H1 (cell line): ENCODE data around the gene NDRG2. TPM values are rescaled to one million over a fixed set of nuclear protein-coding genes. Genes with fewer than 3 reads are reported as not detected.

Experiments used
- CTCF ChIA-PET: fragments of 300-600 bp; sonication (Branson Sonifier 250); formaldehyde crosslinking; loops from one replicate; lab custom pipeline; 2021; ENCODE audit not compliant: partially characterized antibody; lab: Charles Lee
- POLR2A ChIA-PET: fragments of 300-600 bp; sonication (Branson Sonifier 250); formaldehyde crosslinking; loops from one replicate; lab custom pipeline; 2021; ENCODE audit warnings: inconsistent platforms; ENCODE audit not compliant: partially characterized antibody; lab: Charles Lee
- DNase-seq, 2 experiments: peaks; one replicate each; pipeline versions ENCODE4 v3.0.0 to v3.0.0-alpha.2; 2010 to 2022; ENCODE audit warnings: low spot score in 2 of 2, low read depth in 1 of 2, mixed read lengths in 1 of 2
- FAIRE-seq: peaks from 2 replicates; lab custom pipeline; 2011; peaks lifted over from hg19 to GRCh38; lab: Jason Lieb, UNC
- H2AFZ ChIP-seq: 2 replicates; pipeline ENCODE4 v1.8.1; 2012; ENCODE audit warnings: low read length, inconsistent platforms
- H2AK5ac ChIP-seq: 2 replicates; pipeline ENCODE4 v1.6.1; 2013; ENCODE audit warnings: low read depth, low read length
- H2BK120ac ChIP-seq: replicated peaks from 2 replicates; pipeline ENCODE3; 2013; ENCODE audit warnings: low read depth, low read length, inconsistent platforms
- H2BK12ac ChIP-seq: 2 replicates; pipeline ENCODE4 v1.6.1; 2013; ENCODE audit warnings: low read depth, low read length
- H2BK15ac ChIP-seq: 2 replicates; pipeline ENCODE4 v1.6.1; 2013; ENCODE audit warnings: low read length
- H2BK20ac ChIP-seq: 2 replicates; pipeline ENCODE4 v1.6.1; 2013; ENCODE audit warnings: low read length
- H2BK5ac ChIP-seq: 2 replicates; pipeline ENCODE4 v1.6.1; 2013; ENCODE audit warnings: low read depth, low read length
- H3K14ac ChIP-seq: 2 replicates; pipeline ENCODE4 v1.6.1; 2013; ENCODE audit warnings: inconsistent platforms; ENCODE audit not compliant: insufficient read length
- H3K18ac ChIP-seq: 2 replicates; pipeline ENCODE4 v1.6.1; 2013; ENCODE audit warnings: low read length; ENCODE audit errors: extremely low read depth
- H3K23ac ChIP-seq: 2 replicates; pipeline ENCODE4 v1.6.1; 2013; ENCODE audit warnings: inconsistent platforms; ENCODE audit not compliant: insufficient read length
- H3K23me2 ChIP-seq: 2 replicates; pipeline ENCODE4 v1.6.1; 2013; ENCODE audit warnings: low read depth, low read length
- H3K27ac ChIP-seq: 2 replicates; pipeline ENCODE4 v1.6.1; 2011; ENCODE audit warnings: low read depth, low read length, inconsistent platforms
- H3K27me3 ChIP-seq, 4 experiments: replicated peaks in 1 of 4; 1 replicate in 1 of 4; 2 replicates in 3 of 4; pipeline versions ENCODE4 v1.6.1 to v1.8.1; 2011 to 2013; ENCODE audit warnings: low read length in 3 of 4, mild to moderate bottlenecking in 3 of 4, inconsistent platforms in 2 of 4, mixed read lengths in 2 of 4, moderate library complexity in 1 of 4; ENCODE audit not compliant: control insufficient read depth in 3 of 4, insufficient read depth in 3 of 4; ENCODE audit errors: extremely low read depth in 1 of 4
- H3K36me3 ChIP-seq, 4 experiments: 2 replicates each; pipeline versions ENCODE4 v1.6.1 to v1.8.1; 2011 to 2013; ENCODE audit warnings: mild to moderate bottlenecking in 4 of 4, low read length in 3 of 4, moderate library complexity in 2 of 4, control low read depth in 1 of 4, inconsistent platforms in 1 of 4; ENCODE audit not compliant: insufficient read depth in 4 of 4, control insufficient read depth in 2 of 4
- H3K4ac ChIP-seq: replicated peaks from 2 replicates; pipeline ENCODE3; 2013; ENCODE audit warnings: low read length, low read depth, mixed read lengths, inconsistent platforms; ENCODE audit not compliant: insufficient read length
- H3K4me1 ChIP-seq, 4 experiments: replicated peaks in 1 of 4; 1 replicate in 1 of 4; 2 replicates in 3 of 4; pipeline versions ENCODE4 v1.6.1 to v1.8.1; 2011 to 2013; ENCODE audit warnings: low read length in 3 of 4, inconsistent platforms in 2 of 4, mixed read lengths in 1 of 4; ENCODE audit not compliant: insufficient read depth in 4 of 4, control insufficient read depth in 3 of 4
- H3K4me2 ChIP-seq, 2 experiments: 2 replicates each; pipeline versions ENCODE4 v1.6.1 to v1.8.1; 2011 to 2013; ENCODE audit warnings: low read depth in 2 of 2, low read length in 2 of 2, control low read depth in 1 of 2, inconsistent platforms in 1 of 2, mild to moderate bottlenecking in 1 of 2; ENCODE audit not compliant: insufficient read depth in 1 of 2
- H3K4me3 ChIP-seq, 4 experiments: fragments of 200-600, 300-600 bp in 1 of 4; sonication (generic), shearing (Covaris generic), sonication (Bioruptor Twin) in 1 of 4; 2 replicates each; pipeline versions ENCODE4 v1.5.1 to v1.8.1; 2011 to 2016; ENCODE audit warnings: low read length in 4 of 4, low read depth in 3 of 4, control low read depth in 2 of 4, inconsistent platforms in 2 of 4, mild to moderate bottlenecking in 2 of 4, mixed read lengths in 1 of 4, moderate library complexity in 1 of 4; ENCODE audit not compliant: insufficient read depth in 2 of 4; ENCODE audit errors: extremely low read depth in 1 of 4
- H3K56ac ChIP-seq: replicated peaks from 2 replicates; pipeline ENCODE3; 2013; ENCODE audit warnings: low read depth, mild to moderate bottlenecking, mixed read lengths, low read length, inconsistent platforms; ENCODE audit not compliant: insufficient read length
- H3K79me1 ChIP-seq: 2 replicates; pipeline ENCODE4 v1.6.1; 2013; ENCODE audit warnings: low read depth, low read length, control low read depth
- H3K79me2 ChIP-seq, 2 experiments: 2 replicates each; pipeline versions ENCODE4 v1.6.1 to v1.8.1; 2012 to 2013; ENCODE audit warnings: low read length in 2 of 2, mild to moderate bottlenecking in 2 of 2, inconsistent platforms in 1 of 2; ENCODE audit not compliant: insufficient read depth in 2 of 2, control insufficient read depth in 1 of 2
- H3K9ac ChIP-seq, 4 experiments: replicated peaks in 1 of 4; 1 replicate in 1 of 4; 2 replicates in 3 of 4; pipeline versions ENCODE4 v1.6.1 to v1.8.1; 2011 to 2013; ENCODE audit warnings: low read depth in 3 of 4, low read length in 3 of 4, control low read depth in 2 of 4, mild to moderate bottlenecking in 2 of 4, moderate library complexity in 2 of 4, inconsistent platforms in 1 of 4; ENCODE audit errors: extremely low read depth in 1 of 4
- H3K9me3 ChIP-seq, 2 experiments: 2 replicates each; pipeline versions ENCODE4 v1.6.1 to v1.8.1; 2012 to 2013; ENCODE audit warnings: mild to moderate bottlenecking in 2 of 2, moderate library complexity in 2 of 2, control low read depth in 1 of 2, inconsistent platforms in 1 of 2, low read depth in 1 of 2, low read length in 1 of 2, mixed read lengths in 1 of 2; ENCODE audit not compliant: insufficient read depth in 2 of 2
- H4K20me1 ChIP-seq, 2 experiments: replicated peaks in 1 of 2; 2 replicates each; pipeline versions ENCODE3 to v1.8.1; 2011 to 2013; ENCODE audit warnings: inconsistent platforms in 2 of 2, low read length in 2 of 2, mild to moderate bottlenecking in 1 of 2; ENCODE audit not compliant: insufficient read depth in 2 of 2, control insufficient read depth in 1 of 2
- H4K5ac ChIP-seq: 2 replicates; pipeline ENCODE4 v1.6.1; 2013; ENCODE audit warnings: low read length, low read depth, mixed read lengths, inconsistent platforms; ENCODE audit not compliant: insufficient read length
- H4K8ac ChIP-seq: 2 replicates; pipeline ENCODE4 v1.8.0; 2013; ENCODE audit warnings: mild to moderate bottlenecking, moderate library complexity, low read length, inconsistent platforms; ENCODE audit not compliant: insufficient read depth; ENCODE audit errors: extremely low read depth
- H4K91ac ChIP-seq: replicated peaks from 2 replicates; pipeline ENCODE3; 2013; ENCODE audit warnings: low read length, mixed read lengths, inconsistent platforms; ENCODE audit not compliant: insufficient read length
- ASH2L ChIP-seq: fragments of 200-600, 300-600 bp; sonication (generic); IDR thresholded peaks from one replicate; pipeline ENCODE4 v1.7.1; 2017; ENCODE audit warnings: low read length
- BRCA1 ChIP-seq: IDR thresholded peaks from 2 replicates; pipeline ENCODE4 v1.6.1; 2012; ENCODE audit warnings: low read depth, low read length, improper control_type of control experiment
- CBX8 ChIP-seq: fragments of 300-800, 300-1000 bp; sonication (generic); IDR thresholded peaks from 2 replicates; pipeline ENCODE4 v1.7.1; 2016; ENCODE audit warnings: low read depth, low read length, borderline replicate concordance
- CEBPB ChIP-seq: IDR thresholded peaks from 2 replicates; pipeline ENCODE4 v1.6.1; 2012; ENCODE audit warnings: low read depth, low read length
- CHD1 ChIP-seq: IDR thresholded peaks from 2 replicates; pipeline ENCODE4 v1.6.1; 2012; ENCODE audit warnings: low read depth, low read length, improper control_type of control experiment
- CTBP2 ChIP-seq: IDR thresholded peaks from 2 replicates; pipeline ENCODE4 v1.7.0; 2011; ENCODE audit warnings: borderline replicate concordance, mild to moderate bottlenecking, moderate library complexity, mixed read lengths, low read length; ENCODE audit not compliant: insufficient read depth, insufficient read length
- EZH2 ChIP-seq: fragments of 200-600 bp; sonication (generic); IDR thresholded peaks from 2 replicates; pipeline ENCODE4 v1.7.1; 2012; ENCODE audit warnings: low read depth, mild to moderate bottlenecking, moderate library complexity, low read length, inconsistent platforms; ENCODE audit not compliant: severe bottlenecking
- RBBP5 ChIP-seq: IDR thresholded peaks from 2 replicates; pipeline ENCODE4 v1.7.1; 2012; ENCODE audit warnings: low read depth, mild to moderate bottlenecking, inconsistent platforms, low read length, moderate library complexity, borderline replicate concordance
- RFX5 ChIP-seq: IDR thresholded peaks from 2 replicates; pipeline ENCODE4 v1.6.1; 2011; ENCODE audit warnings: low read depth, low read length, improper control_type of control experiment, borderline replicate concordance
- SIN3A ChIP-seq, 2 experiments: IDR thresholded peaks in 1 of 2; conservative IDR thresholded peaks in 1 of 2; 2 replicates each; pipeline ENCODE4 v1.6.1; 2011 to 2012; ENCODE audit warnings: low read length in 2 of 2, improper control_type of control experiment in 1 of 2, low read depth in 1 of 2, mild to moderate bottlenecking in 1 of 2
- SIX5 ChIP-seq: IDR thresholded peaks from 2 replicates; pipeline ENCODE4 v1.6.1; 2011; ENCODE audit warnings: mild to moderate bottlenecking, low read depth, low read length
- TAF1 ChIP-seq: IDR thresholded peaks from 2 replicates; pipeline ENCODE4 v1.6.1; 2011; ENCODE audit warnings: mild to moderate bottlenecking, low read depth, low read length
- TCF12 ChIP-seq: IDR thresholded peaks from 2 replicates; pipeline ENCODE4 v1.6.1; 2011; ENCODE audit warnings: low read depth, mild to moderate bottlenecking, low read length
- TEAD4 ChIP-seq: IDR thresholded peaks from 2 replicates; pipeline ENCODE4 v1.6.1; 2012; ENCODE audit warnings: low read depth, low read length, inconsistent platforms, mixed read lengths
- ZNF274 ChIP-seq: IDR thresholded peaks from 2 replicates; pipeline ENCODE4 v1.7.0; 2012; ENCODE audit warnings: low read length, borderline replicate concordance; ENCODE audit errors: extremely low read depth
- WGBS, 2 experiments: shearing (Covaris generic) in 1 of 2; methylation state at CpG; one replicate each; pipeline versions ENCODE4 v1.1.6 to v1.1.7; 2013 to 2015; ENCODE audit warnings: low lambda C conversion rate in 2 of 2, mixed read lengths in 2 of 2, inconsistent platforms in 1 of 2, low coverage in 1 of 2, missing lambda C conversion rate in 1 of 2; ENCODE audit not compliant: insufficient replicate concordance in 2 of 2, insufficient coverage in 1 of 2, insufficient read length in 1 of 2; ENCODE audit errors: extremely low coverage in 1 of 2, missing lambda C conversion rate in 1 of 2; 5-methylcytosine and 5-hydroxymethylcytosine counted together
- polyA plus RNA-seq, 7 experiments: library from polyadenylated mRNA; depleted of rRNA in 3 of 7; stranded (reverse) in 5 of 7; unstranded in 2 of 7; fragments of >200 nt in 5 of 7; fragments of 200-250 nt in 2 of 7; gene quantifications; 1 replicate in 5 of 7; 2 replicates in 1 of 7; 4 replicates in 1 of 7; pipeline versions ENCODE4 v1.2.1 to v1.2.3, GENCODE V29; 2011 to 2013; ENCODE audit warnings: missing spikeins in 2 of 7, mixed read lengths in 2 of 7
- total RNA-seq: library from RNA; stranded (reverse); fragmentation: NEBNext Ultra II Directional; extraction: Animal tissue kit (Norgen Biotek cat#: 25700); gene quantifications from 2 replicates; pipeline ENCODE4 v1.2.1, GENCODE V29; 2021

Gene NDRG2
- total and polyA plus RNA-seq, 2 of the 8 experiments (the other 6 are each of a cell fraction or from before 2014, with no cell fraction given), result 29.9 to 48.6 TPM

DNA sequence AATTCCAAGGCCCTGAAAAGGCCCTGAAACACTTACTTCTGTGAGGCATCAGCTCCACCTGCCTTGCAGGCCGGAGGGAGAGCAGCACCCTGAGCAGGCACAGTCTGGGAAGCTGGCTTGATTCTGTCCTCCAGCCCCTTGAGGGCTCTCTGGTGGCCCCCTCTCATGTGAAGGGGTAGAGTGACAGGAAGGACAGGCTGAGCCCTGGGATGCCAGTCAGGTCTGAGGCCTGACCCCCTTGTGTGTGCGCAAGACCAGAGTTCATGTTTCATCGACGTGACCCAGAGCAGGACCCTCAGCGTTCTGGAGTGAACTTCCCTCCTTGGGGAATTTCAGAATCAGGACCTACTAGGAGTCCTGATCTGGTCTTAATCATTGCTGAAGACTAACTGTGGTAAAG is 34.0 kb upstream of the NDRG2 start:
- no peaks in the 10 kb centered on the region for H3K9me3 ChIP-seq
- H3K79me1 ChIP-seq, result no peaks in the 10 kb centered on the region
- no peak overlapping the region for H3K18ac ChIP-seq
- no peak overlapping the region for H2BK120ac ChIP-seq
- POLR2A ChIA-PET, result interaction anchor here (1.3 to 2.2 kb wide), 4 partner anchors 10 to 34 kb away, joined by 4 to 7 read pairs (median 4); partner anchors contain the start of gene ARHGEF40
- CTCF ChIA-PET, result interaction anchor here (1.8 to 3.4 kb wide), 3 partner anchors 25 to 44 kb away, joined by 5 to 18 read pairs (median 5); no protein-coding TSS in a partner anchor
- no peak overlapping the region for H2BK5ac ChIP-seq
- H4K5ac ChIP-seq, result no peak overlapping the region
- H3K4ac ChIP-seq, result no peak overlapping the region
- no peaks in the 10 kb centered on the region for H3K23me2 ChIP-seq
- H3K79me2 ChIP-seq, result no peaks in the 10 kb centered on the region
- H3K56ac ChIP-seq, result no peak overlapping the region
- no peak overlapping the region for H3K4me2 ChIP-seq
- H2AK5ac ChIP-seq, result no peak overlapping the region
- no peak overlapping the region for H3K4me3 ChIP-seq
- no peak overlapping the region for H2BK15ac ChIP-seq
- no peak overlapping the region for H3K14ac ChIP-seq
- H3K4me1 ChIP-seq, result peaks cover 0 to 3% (median 0%) of the 10 kb centered on the region in 4 experiments; a peak in 3 of 7 replicates
- FAIRE-seq, result no peak
- H3K27ac ChIP-seq, result no peak overlapping the region
- H4K20me1 ChIP-seq, result no peaks in the 10 kb centered on the region
- H2BK20ac ChIP-seq, result no peak overlapping the region
- no peak overlapping the region for H4K8ac ChIP-seq
- H2AFZ ChIP-seq, result no peak overlapping the region
- H3K27me3 ChIP-seq, result no peaks in the 10 kb centered on the region; a peak in 1 of 7 replicates
- no peak overlapping the region for H3K9ac ChIP-seq
- no peak overlapping the region for H2BK12ac ChIP-seq
- no peaks in the 10 kb centered on the region for H3K36me3 ChIP-seq
- no peak overlapping the region for H3K23ac ChIP-seq
- no peak for DNase-seq
- WGBS, 2 experiments, result 95% methylated on average over 5 of the region's 5 CpGs; no CpG with 5 or more reads in 1 of the 2 experiments
- no peak overlapping the region for H4K91ac ChIP-seq
- TF ChIP-seq CBX8 (no peak), TEAD4 (no peak), SIN3A (conservative IDR thresholded peaks at IDR 0.05 in 1 of 2, IDR thresholded peaks at IDR 0.05 in 1 of 2; ENCODE audit: low read depth in 1 of 2, low read length in 2 of 2) (no peak), SIX5 (no peak), ZNF274 (no peak), TAF1 (no peak), BRCA1 (no peak), EZH2 (no peak), TCF12 (no peak), RBBP5 (no peak), RFX5 (no peak), CTBP2 (no peak), ASH2L (no peak), CHD1 (no peak), CEBPB (no peak)
